Measurements from ENCODE around the gene PPM1H. TPM values are rescaled to one million over a fixed set of nuclear protein-coding genes. Genes with fewer than 3 reads are reported as not detected.

Gene PPM1H
- total and polyA plus RNA-seq, 2 of the 8 experiments (the other 6 are each of a cell fraction or from before 2014, with no cell fraction given) = 16.4 to 36.1 TPM

GRCh38 chr12:62966990-62967506, 32.1 kb upstream of the PPM1H start:
- Histone ChIP-seq H2BK5ac (ENCODE audit: low read depth, low read length) (no peak overlapping the region), H4K91ac (replicated peaks; ENCODE audit: insufficient read length, low read length) (no peak overlapping the region), H3K56ac (replicated peaks; ENCODE audit: insufficient read length, low read depth, low read length) (no peak overlapping the region), H2BK120ac (replicated peaks; ENCODE audit: low read depth, low read length) (no peak overlapping the region), H2BK15ac (ENCODE audit: low read length) (no peak overlapping the region), H3K9ac (replicated peaks in 1 of 4; ENCODE audit: extremely low read depth in 1 of 4, low read depth in 3 of 4, low read length in 3 of 4) (no peak overlapping the region), H2BK20ac (ENCODE audit: low read length) (no peak overlapping the region), H3K79me1 (ENCODE audit: low read depth, low read length) (no peaks in the 10 kb centered on the region), H3K18ac (ENCODE audit: extremely low read depth, low read length) (no peak overlapping the region), H3K4me2 (ENCODE audit: insufficient read depth in 1 of 2, low read depth in 2 of 2, low read length in 2 of 2) (no peak overlapping the region), H3K79me2 (ENCODE audit: control insufficient read depth in 1 of 2, insufficient read depth in 2 of 2, low read length in 2 of 2) (no peaks in the 10 kb centered on the region), H3K14ac (ENCODE audit: insufficient read length) (no peak overlapping the region), H3K27me3 (replicated peaks in 1 of 4; ENCODE audit: control insufficient read depth in 3 of 4, extremely low read depth in 1 of 4, insufficient read depth in 3 of 4, low read length in 3 of 4) (no peaks in the 10 kb centered on the region; a peak in 1 of 7 replicates), H3K9me3 (ENCODE audit: insufficient read depth in 2 of 2, low read depth in 1 of 2, low read length in 1 of 2) (no peaks in the 10 kb centered on the region), H2AFZ (ENCODE audit: low read length) (no peak overlapping the region), H3K4me3 (ENCODE audit: extremely low read depth in 1 of 4, insufficient read depth in 2 of 4, low read depth in 3 of 4, low read length in 4 of 4) (no peak overlapping the region), H2AK5ac (ENCODE audit: low read depth, low read length) (no peak overlapping the region), H3K23ac (ENCODE audit: insufficient read length) (no peak overlapping the region), H3K23me2 (ENCODE audit: low read depth, low read length) (no peaks in the 10 kb centered on the region), H4K8ac (ENCODE audit: extremely low read depth, insufficient read depth, low read length) (no peak overlapping the region), H3K4ac (replicated peaks; ENCODE audit: insufficient read length, low read depth, low read length) (no peak overlapping the region), H3K36me3 (ENCODE audit: control insufficient read depth in 2 of 4, insufficient read depth in 4 of 4, low read length in 3 of 4) (no peaks in the 10 kb centered on the region), H2BK12ac (ENCODE audit: low read depth, low read length) (no peak overlapping the region), H4K20me1 (replicated peaks in 1 of 2; ENCODE audit: control insufficient read depth in 1 of 2, insufficient read depth in 2 of 2, low read length in 2 of 2) (no peaks in the 10 kb centered on the region), H4K5ac (ENCODE audit: insufficient read length, low read depth, low read length) (no peak overlapping the region), H3K27ac (ENCODE audit: low read depth, low read length) (no peak overlapping the region), H3K4me1 (replicated peaks in 1 of 4; ENCODE audit: control insufficient read depth in 3 of 4, insufficient read depth in 4 of 4, low read length in 3 of 4) (no peaks in the 10 kb centered on the region)
- ChIA-PET CTCF (ENCODE audit: partially characterized antibody) (no interaction called here), POLR2A (ENCODE audit: partially characterized antibody) (interaction anchor here (1.0 kb wide), 1 partner anchor 10 kb away, joined by 3 read pairs; no protein-coding TSS in a partner anchor)
- TF ChIP-seq HDAC6 (IDR thresholded peaks at IDR 0.05; ENCODE audit: low read depth, low read length) (no peak), EGR1 (IDR thresholded peaks at IDR 0.05; ENCODE audit: borderline replicate concordance, low read depth, low read length) (no peak), BRCA1 (IDR thresholded peaks at IDR 0.05; ENCODE audit: low read depth, low read length) (no peak), POLR2AphosphoS5 (IDR thresholded peaks at IDR 0.05; ENCODE audit: low read depth, low read length) (no peak), RAD21 (IDR thresholded peaks at IDR 0.05 in 1 of 2, conservative IDR thresholded peaks at IDR 0.05 in 1 of 2; ENCODE audit: low read depth in 2 of 2, low read length in 2 of 2) (no peak), JUND (IDR thresholded peaks at IDR 0.05; ENCODE audit: low read length) (no peak), YY1 (IDR thresholded peaks at IDR 0.05; ENCODE audit: low read depth, low read length) (no peak), E2F6 (IDR thresholded peaks at IDR 0.05) (no peak), KDM1A (IDR thresholded peaks at IDR 0.05; ENCODE audit: borderline replicate concordance, low read length) (no peak)
- DNase-seq (ENCODE audit: low read depth in 1 of 2, low spot score in 2 of 2) (no peak), FAIRE-seq (no peak)
